Calu3 (cell line): ENCODE data around the gene KLK12. TPM values are rescaled to one million over a fixed set of nuclear protein-coding genes. Genes with fewer than 3 reads are reported as not detected.
A peak's percentile ranks its signal among the peaks of the same experiment; 100 is the strongest.

Experiments used
- BruUV-seq: library from RNA; stranded (reverse); fragments of 400-500 nt; replicated peaks from 2 replicates; lab custom pipeline; 2021; lab: Mats Ljungman, UMichigan
- CTCF ChIA-PET: fragments of 300-600 bp; sonication (Branson Sonifier 250); formaldehyde crosslinking; loops from one replicate; lab custom pipeline; 2022; ENCODE audit warnings: antibody characterized with exemption; lab: Charles Lee
- DNase-seq: peaks from one replicate; pipeline ENCODE4 v3.0.0; 2022
- H3K27ac Mint-ChIP-seq: one replicate; pipeline ENCODE4 v1.8.0; 2022; ENCODE audit warnings: mixed read lengths; ENCODE audit not compliant: unreplicated experiment
- H3K27me3 Mint-ChIP-seq: one replicate; pipeline ENCODE4 v1.8.0; 2022; ENCODE audit warnings: mixed read lengths; ENCODE audit not compliant: unreplicated experiment
- H3K36me3 Mint-ChIP-seq: one replicate; pipeline ENCODE4 v1.8.0; 2022; ENCODE audit warnings: mild to moderate bottlenecking, moderate library complexity, mixed read lengths; ENCODE audit not compliant: insufficient read depth, unreplicated experiment
- H3K4me1 Mint-ChIP-seq: one replicate; pipeline ENCODE4 v1.8.0; 2022; ENCODE audit warnings: mild to moderate bottlenecking, low read depth, mixed read lengths; ENCODE audit not compliant: unreplicated experiment
- H3K4me3 Mint-ChIP-seq: one replicate; pipeline ENCODE4 v1.8.0; 2022; ENCODE audit warnings: mild to moderate bottlenecking, low read depth, moderate library complexity, mixed read lengths; ENCODE audit not compliant: unreplicated experiment
- H3K9me3 Mint-ChIP-seq: one replicate; pipeline ENCODE4 v1.8.0; 2022; ENCODE audit warnings: low read depth, mixed read lengths; ENCODE audit not compliant: unreplicated experiment
- intact Hi-C: fragments of 100-400 bp; cut with micrococcal nuclease; formaldehyde crosslinking; loops from one replicate; pipeline ENCODE4 v1.10.0; 2022; ENCODE audit not compliant: unreplicated experiment
- total RNA-seq: library from RNA; stranded (reverse); gene quantifications from 2 replicates; pipeline ENCODE4 v1.2.3, GENCODE V29; 2022
- TF ChIP-seq, protein P1 (sequence below): fragments of 200-600 bp; IDR thresholded peaks from one replicate; pipeline ENCODE4 v1.8.0; 2022; ENCODE audit warnings: antibody characterized with exemption; ENCODE audit not compliant: unreplicated experiment

KLK12 gene
- total RNA-seq, 1 experiment from 2014 or later, result not detected

DNA sequence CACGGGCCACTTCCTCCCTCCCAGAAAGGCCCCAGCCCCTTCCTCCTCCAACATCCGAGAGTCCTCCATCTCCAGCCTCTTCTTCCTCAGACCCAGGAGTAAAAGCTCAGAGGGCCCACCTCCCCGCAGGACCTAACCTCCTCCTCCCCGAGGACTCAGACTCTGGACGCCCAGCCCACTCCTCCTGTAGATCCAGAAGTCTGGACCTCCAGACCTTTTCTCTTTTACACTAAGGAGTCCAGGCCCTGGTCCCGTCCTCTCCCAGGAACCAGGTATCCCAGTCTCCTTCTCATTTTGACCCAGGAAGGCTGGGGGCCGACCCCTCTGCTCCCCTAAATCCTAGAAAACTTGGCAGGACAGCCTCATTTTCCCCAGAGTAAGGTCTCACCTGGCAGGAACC is 31.5 kb downstream of the KLK12 start:
- intact Hi-C loops, result no loop called here
- Mint-ChIP-seq H3K27me3 (peaks cover 57% of the 10 kb centered on the region), H3K4me3 (peak overlapping the region; percentile 74), H3K4me1 (peaks cover 39% of the 10 kb centered on the region), H3K27ac (peak overlapping the region; percentile 80), H3K36me3 (peaks cover 22% of the 10 kb centered on the region), H3K9me3 (no peaks in the 10 kb centered on the region)
- DNase-seq, result no peak
- no TSS peak for BruUV-seq
- CTCF ChIA-PET, result no interaction called here
- TF ChIP-seq, protein P1, sequence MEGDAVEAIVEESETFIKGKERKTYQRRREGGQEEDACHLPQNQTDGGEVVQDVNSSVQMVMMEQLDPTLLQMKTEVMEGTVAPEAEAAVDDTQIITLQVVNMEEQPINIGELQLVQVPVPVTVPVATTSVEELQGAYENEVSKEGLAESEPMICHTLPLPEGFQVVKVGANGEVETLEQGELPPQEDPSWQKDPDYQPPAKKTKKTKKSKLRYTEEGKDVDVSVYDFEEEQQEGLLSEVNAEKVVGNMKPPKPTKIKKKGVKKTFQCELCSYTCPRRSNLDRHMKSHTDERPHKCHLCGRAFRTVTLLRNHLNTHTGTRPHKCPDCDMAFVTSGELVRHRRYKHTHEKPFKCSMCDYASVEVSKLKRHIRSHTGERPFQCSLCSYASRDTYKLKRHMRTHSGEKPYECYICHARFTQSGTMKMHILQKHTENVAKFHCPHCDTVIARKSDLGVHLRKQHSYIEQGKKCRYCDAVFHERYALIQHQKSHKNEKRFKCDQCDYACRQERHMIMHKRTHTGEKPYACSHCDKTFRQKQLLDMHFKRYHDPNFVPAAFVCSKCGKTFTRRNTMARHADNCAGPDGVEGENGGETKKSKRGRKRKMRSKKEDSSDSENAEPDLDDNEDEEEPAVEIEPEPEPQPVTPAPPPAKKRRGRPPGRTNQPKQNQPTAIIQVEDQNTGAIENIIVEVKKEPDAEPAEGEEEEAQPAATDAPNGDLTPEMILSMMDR, result no peak

DNA sequence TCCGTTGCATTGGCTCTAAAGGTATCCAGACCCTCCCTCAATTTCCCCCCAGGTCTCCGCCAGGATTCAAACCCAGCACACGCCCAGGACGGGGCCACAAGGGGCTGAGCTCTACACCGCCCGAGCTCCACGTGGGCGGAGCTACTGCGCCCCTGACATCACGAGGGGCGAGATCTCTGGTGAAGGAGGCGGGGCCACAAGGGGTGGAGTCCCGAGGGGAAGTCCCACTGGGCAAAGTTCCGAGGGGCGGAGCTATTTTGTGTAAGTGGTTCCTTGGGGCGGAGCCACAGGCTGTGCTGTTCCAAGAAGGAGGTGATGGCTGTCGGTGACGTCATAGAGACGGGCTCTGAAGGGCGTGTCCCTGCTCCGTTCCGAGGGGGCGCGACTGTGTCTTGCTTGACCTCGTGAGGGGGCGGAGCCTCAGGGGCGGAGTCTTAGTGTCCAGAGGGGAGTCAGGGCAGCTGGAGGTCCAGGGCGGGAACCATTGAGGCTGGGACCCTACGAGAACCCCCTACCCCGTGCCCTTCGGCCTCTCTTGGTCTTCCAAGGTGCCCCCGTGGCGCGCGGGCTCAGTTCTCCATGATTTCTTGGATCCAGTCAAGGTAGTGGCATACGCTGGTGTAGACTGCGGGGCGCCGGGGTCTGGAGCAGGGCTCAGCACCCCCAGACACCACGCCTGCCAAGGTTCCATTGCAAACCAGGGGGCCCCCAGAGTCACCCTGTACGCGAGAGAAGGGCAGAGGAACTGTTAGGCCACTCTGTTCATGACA is 32.1 kb downstream of the KLK12 start:
- no TSS peak for BruUV-seq
- Mint-ChIP-seq H3K27me3 (peaks cover 55% of the 10 kb centered on the region), H3K4me1 (peaks cover 42% of the 10 kb centered on the region), H3K36me3 (peaks cover 22% of the 10 kb centered on the region), H3K9me3 (no peaks in the 10 kb centered on the region), H3K4me3 (peak overlapping the region; percentile 74), H3K27ac (peak overlapping the region; percentile 80)
- TF ChIP-seq, protein P1, result no peak
- peak; percentile 96 for DNase-seq
- CTCF ChIA-PET, result interaction anchor here (0.6 to 2.5 kb wide), 9 partner anchors 11 to 278 kb away, joined by 3 to 24 read pairs (median 4); no protein-coding TSS in a partner anchor
- intact Hi-C loops, result no loop called here

DNA sequence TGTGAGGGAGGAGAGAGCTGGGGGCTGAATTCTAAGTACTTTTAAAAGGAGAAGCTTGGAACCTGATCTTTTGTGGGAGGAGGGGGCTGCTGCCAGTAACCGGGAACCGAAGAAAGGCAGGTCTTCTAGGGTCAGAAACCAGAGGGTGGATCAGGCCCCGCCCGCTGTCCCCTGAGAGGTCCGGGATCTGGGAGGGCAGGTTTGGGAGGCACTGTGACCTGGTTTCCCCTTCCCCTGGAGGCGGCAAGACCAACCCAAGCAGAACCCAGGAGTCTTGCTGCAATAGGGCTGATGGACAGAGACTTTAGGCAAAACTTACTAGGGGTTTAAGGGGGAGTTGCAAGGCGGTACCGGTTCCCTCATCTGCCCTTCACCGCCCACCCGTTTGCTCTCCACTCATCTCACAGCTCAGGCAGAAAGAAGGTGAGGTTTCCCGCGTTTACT is 32.7 kb downstream of the KLK12 start:
- intact Hi-C loops, result no loop called here
- Mint-ChIP-seq H3K4me3 (peak overlapping the region; percentile 74), H3K27ac (peak overlapping the region; percentile 80), H3K4me1 (peaks cover 42% of the 10 kb centered on the region), H3K9me3 (no peaks in the 10 kb centered on the region), H3K27me3 (peaks cover 49% of the 10 kb centered on the region), H3K36me3 (peaks cover 24% of the 10 kb centered on the region)
- TF ChIP-seq, protein P1, result no peak
- DNase-seq, result peak; percentile 34
- no TSS peak for BruUV-seq
- CTCF ChIA-PET, result interaction anchor here (0.6 to 2.5 kb wide), 9 partner anchors 10 to 277 kb away, joined by 3 to 24 read pairs (median 4); no protein-coding TSS in a partner anchor

DNA sequence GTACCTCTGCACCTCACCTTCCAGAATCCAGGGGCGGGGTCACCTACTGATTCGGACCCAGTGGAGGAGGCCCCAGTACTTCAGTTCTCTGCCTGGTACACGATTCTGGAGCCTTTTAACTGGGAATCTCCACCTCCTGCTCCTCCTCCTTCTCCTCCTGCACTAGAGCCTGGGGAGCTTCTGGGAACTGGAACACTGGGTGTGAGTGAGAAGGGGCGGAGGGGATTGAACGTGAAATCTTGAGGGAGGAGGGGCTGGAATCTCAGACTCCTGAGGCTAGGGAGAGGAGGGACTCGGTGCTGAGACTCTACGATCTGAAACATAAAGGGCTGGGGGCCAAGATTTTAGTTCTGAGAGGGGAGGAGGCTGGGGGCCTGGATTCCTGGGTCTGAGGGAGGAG is 33.3 kb downstream of the KLK12 start, which contains the start of gene KLK8:
KLK8 (minus strand) TSS at position 90 of the 400 bp plus-strand sequence. CDS start 437 bp downstream, outside the sequence.
- Mint-ChIP-seq H3K36me3 (peaks cover 26% of the 10 kb centered on the region), H3K9me3 (no peaks in the 10 kb centered on the region), H3K27me3 (peaks cover 43% of the 10 kb centered on the region), H3K27ac (peak within 1 kb of the TSS; percentile 80), H3K4me3 (peak within 1 kb of the TSS; percentile 74), H3K4me1 (peaks cover 41% of the 10 kb centered on the region)
- CTCF ChIA-PET, result interaction anchor here (0.8 to 2.5 kb wide), 3 partner anchors 10 to 16 kb away, joined by 5 to 24 read pairs (median 10); no protein-coding TSS in a partner anchor
- TF ChIP-seq, protein P1, result no peak
- intact Hi-C loops, result no loop called here
- no TSS peak for BruUV-seq
- no peak for DNase-seq
